HCEC 1CT (cell line): ENCODE measurements around the gene MOGAT2.
"Not testable (repeated sequence)": the region's sequence is repeated elsewhere in the genome, so short reads cannot be mapped to it uniquely, and the experiment has no call there.

ENCODE experiments used
- DNase-seq: peaks from one replicate; pipeline ENCODE4 v3.0.0-alpha.2; 2017

MOGAT2 gene

DNA sequence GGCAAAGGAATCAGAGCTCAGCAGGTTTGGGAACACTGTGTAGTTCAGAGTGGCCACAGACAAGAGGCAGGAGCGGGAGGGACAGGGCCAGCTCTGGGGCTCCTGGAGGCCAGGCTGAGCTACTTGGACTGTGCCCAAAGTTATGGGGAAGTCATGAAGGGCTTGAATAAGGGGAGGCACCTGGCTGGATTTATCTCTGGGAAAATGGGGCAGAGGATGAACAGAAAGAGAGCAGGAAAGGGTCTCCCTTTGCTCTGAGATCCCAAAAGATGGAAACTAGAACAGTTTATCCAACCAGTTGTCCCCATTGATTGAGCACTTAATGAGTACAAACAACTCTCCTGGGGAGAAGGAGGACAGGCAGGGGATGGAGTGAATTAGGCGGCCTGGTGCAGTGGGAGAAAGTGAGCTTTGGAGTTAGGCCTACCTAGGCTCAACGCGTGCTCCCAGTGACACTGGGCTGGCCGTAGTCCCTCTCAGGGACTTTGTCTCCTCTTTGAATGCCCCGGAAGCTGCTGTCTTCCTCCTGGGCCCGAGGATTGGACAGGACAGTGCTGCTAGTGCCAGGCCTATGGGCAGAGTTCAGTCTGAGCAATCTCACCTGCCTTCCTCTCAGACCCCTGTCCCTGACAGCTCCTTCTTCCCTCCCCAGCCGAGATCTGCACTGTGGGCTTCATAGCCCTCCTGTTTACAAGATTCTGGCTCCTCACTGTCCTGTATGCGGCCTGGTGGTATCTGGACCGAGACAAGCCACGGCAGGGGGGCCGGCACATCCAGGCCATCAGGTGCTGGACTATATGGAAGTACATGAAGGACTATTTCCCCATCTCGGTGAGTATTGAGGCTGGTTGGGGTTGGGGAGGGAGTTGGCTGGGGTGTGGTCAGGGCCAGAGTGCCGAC, 2.0 kb downstream of the MOGAT2 start:
- no peak for DNase-seq

DNA sequence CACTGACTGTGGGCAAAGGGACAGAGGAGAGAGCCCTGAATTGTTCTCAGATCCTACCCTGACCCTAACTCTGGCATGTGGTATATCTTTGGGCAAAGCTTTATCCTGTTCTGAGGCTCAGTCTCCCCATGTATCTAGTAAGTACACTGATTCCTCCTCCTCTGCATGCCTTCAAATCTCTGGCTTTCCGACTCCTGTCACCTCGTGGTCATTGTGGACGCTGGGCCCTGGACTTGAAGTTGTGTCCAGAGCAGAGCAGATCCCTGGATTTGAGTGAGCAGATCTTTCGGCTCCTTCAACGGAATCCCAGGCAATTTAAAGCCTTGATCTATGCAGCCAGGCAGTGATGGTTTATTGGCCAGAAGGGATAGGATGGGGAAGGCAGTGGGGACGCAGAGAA, 3.0 kb downstream of the MOGAT2 start:
- DNase-seq, result no peak

GRCh38 chr11:75721852-75722668, 4.4 kb downstream of the MOGAT2 start:
- DNase-seq, result no peak

GRCh38 chr11:75722669-75723042, 5.0 kb downstream of the MOGAT2 start:
- DNase-seq, result no peak

- no peak for DNase-seq
Observed at GRCh38 chr11:75725547-75726320, 8.1 kb downstream of the MOGAT2 start.

DNA sequence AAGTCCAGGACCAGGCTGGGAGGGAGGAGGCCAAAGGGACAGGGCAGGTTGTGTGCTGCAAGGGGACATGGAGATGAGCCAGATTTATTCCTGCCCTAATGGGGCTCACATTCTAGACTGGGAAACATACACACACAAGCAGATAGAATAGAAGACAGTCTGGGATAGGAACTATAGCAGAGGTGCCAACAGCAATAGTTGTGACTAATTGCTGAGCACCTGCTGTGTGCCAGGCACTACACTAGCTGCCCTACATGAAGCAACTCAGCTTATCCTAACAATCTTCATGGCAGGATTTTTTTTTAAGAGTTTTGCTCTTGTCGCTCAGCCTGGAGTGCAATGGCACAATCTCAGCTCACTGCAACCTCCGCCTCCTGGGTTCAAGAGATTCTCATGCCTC, 11.4 kb downstream of the MOGAT2 start:
- no peak for DNase-seq

DNA sequence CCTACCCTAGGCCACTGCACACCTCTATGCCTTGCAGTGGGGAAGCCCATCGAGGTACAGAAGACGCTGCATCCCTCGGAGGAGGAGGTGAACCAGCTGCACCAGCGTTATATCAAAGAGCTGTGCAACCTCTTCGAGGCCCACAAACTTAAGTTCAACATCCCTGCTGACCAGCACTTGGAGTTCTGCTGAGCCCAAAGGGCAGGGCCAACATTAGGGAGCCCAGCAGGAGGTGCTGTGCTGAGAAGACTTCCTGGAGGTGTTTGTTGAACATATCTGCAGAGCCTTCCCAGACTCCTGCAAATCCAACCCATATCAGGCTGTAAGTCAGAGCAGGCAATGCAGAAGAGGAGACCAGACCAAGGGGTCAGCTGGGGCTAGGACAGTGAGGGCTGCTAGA, 13.5 kb downstream of the MOGAT2 start:
- DNase-seq, result no peak

DNA sequence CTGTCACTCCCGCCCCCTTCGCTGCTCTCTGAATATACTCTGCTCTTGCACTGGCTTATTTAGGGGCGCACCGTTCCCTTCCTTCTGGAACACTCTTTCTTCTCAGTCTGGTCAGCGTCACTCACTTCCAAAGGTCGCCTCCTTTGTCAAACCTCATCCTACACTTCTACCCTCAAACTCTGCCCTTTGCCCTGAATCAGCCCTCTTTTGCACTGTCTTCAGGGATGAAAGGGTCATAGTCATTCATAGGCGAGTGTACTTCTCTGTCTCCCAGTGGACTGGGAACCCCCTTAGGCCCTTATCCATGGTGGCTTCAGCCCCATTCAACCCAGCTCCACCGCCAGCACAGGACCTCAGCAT, 15.4 kb downstream of the MOGAT2 start:
- no peak for DNase-seq

- DNase-seq, result no peak
Observed at GRCh38 chr11:75733431-75734107, 15.9 kb downstream of the MOGAT2 start.

- no peak for DNase-seq
Observed at GRCh38 chr11:75734491-75735180, 17.0 kb downstream of the MOGAT2 start.

DNA sequence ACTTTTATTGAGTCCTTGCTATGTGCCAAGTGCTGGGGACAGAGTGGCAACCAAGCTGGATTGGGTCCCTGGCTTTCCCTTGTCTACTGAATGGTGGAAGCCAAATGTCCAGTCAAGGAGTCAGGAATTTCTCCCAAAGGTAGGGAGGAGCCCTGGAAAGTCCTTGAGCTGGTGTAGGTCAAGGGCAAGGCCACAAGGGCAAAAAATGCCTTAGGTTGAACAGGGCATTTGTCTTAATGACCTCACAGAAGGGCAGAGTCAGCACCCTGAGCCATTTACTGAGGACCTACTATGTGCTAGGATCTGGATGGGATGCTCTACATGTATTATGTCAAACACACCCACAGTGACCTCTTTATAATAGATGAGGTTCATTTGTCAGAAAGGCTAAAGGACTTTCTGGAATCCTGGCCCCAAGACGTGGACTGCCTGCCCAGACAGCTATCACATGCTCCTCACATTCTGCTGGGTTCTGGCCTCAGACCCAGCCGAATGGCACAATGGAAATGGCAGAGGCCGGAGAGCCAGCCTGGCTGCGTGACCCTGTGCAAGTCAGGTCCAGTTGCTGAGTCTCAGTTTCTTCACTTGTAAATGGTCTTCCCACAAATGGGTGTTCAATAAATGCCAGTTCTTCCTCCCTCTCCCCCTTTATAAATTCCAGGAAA, 17.7 kb downstream of the MOGAT2 start:
- DNase-seq, result no peak

DNA sequence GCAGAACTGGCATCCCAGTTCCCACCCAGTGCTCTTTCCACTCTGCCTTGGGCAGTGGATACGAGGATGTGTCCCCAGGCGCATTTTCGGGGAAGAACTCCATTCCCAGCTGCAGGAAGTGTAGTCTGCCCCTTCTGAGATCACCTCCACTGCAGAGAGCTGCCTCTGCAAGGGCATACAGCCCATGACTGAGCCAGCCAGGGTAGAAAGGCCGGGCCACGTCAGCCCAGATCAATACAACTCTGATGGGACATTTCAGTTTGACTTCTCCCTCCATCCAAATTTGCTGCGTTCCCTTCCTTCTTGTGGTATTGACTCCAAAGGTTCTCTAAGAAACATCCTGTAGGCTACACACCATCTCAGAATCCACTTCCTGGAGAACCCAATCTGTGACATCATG, 19.7 kb downstream of the MOGAT2 start:
- no peak for DNase-seq

DNA sequence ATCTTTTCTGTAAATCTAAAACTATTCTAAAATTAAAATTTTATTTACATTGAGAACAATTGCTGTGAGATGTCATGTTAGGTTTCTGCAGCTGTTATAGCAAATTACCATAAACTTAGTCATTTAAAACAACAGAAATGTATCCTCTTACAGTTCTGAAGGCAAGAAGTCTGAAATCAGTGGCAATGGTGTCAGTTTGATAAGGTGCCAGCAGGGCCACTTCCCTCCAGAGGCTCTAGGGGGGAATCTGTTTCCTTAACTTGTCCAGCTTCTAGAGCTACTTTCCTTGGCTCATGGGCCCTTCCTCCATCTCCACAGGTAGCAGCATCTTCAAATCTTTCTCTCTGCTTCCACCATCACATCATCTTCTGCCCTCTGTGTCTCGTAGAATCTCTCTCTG, 23.0 kb downstream of the MOGAT2 start:
- DNase-seq, result no peak

- DNase-seq, result not testable (repeated sequence)
Observed at GRCh38 chr11:75743159-75743558, 25.5 kb downstream of the MOGAT2 start.

- DNase-seq, result no peak
Observed at GRCh38 chr11:75743711-75744563, 26.3 kb downstream of the MOGAT2 start.

- no peak for DNase-seq
Observed at GRCh38 chr11:75745807-75746206, 28.2 kb downstream of the MOGAT2 start.

DNA sequence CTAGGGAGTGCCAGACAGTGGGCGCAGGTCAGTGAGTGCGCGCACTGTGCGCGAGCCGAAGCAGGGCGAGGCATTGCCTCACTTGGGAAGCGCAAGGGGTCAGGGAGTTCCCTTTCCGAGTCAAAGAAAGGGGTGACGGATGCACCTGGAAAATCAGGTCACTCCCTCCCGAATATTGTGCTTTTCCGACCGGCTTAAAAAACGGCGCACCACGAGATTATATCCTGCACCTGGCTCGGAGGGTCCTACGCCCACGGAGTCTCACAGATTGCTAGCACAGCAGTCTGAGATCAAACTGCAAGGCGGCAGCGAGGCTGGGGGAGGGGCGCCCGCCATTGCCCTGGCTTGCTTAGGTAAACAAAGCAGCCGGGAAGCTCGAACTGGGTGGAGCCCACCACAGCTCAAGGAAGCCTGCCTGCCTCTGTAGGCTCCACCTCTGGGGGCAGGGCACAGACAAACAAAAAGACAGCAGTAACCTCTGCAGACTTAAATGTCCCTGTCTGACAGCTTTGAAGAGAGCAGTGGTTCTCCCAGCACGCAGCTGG, 31.2 kb downstream of the MOGAT2 start:
- DNase-seq, result not testable (repeated sequence)

- not testable (repeated sequence) for DNase-seq
Observed at GRCh38 chr11:75754933-75755332, 37.3 kb downstream of the MOGAT2 start.

DNA sequence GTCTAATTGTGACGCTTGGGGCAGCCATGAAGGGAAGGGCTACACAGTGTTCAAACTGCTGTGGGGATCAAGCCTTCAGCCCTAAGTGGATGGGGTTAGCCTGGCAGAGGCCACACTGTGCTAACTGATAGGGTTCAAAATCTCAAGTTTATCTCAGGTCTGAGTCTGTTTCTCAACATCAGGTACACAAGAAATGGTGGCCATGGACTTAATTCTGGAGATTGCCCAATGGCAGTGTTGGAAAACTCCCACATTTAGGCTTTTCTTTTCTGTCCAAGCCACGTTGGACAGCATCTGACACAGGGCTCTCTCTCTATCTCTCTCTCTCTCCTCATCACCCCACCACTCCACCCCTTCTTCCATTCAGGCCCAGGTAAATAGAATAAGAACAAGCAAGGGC, 40.0 kb downstream of the MOGAT2 start:
- no peak for DNase-seq

DNA sequence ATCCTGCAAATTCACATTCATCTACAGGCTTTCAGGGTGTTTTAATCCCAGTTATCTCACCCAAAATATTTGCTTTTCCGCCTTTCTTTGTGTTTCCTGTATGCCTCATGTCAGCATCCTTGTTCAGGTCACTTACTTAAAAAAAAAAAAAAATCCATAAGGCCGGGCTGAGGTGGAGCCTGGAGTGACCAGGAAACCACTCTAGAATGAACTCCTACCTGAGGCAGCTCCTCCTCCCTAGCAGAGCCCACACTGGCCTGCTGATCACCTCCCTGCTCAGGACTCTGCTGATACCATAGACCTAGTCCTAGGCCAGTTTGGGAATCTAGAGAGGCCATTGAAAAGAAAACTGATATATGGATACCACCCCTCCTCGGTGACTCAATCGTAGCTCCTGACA, 42.2 kb downstream of the MOGAT2 start:
- no peak for DNase-seq
